ENCODE measurements around the gene TEX29.

DNA sequence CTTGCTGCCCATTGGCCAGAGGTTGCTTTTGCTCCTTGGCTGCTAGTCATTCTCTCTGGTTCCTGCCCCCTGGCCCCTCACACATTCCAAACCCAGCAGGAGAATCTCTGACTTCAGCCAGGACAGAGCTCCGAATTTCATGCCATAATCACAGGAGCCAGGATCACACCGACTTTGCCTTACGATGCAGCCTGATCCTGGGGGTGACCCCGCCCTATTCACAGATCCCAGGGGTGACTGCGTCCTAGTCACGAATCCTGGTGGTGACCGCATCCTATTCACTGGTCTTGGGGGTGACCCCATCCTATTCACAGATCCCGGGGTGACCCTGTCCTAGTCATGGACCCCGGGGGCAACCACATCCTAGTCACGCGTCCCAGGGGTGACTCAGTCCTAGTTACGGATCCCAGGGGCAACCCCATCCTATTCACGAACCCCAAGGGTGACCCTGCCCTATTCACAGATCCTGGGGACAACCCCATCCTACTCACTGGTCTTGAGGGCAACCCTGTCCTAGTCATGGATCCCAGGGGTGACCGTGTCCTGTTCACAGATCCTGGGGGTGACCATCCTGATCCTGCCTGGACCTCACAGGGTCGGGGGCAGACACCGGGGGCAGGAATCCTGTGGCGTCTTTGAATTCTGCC lies 7.4 kb upstream of the TEX29 start:
- TF ChIP-seq, protein P1, sequence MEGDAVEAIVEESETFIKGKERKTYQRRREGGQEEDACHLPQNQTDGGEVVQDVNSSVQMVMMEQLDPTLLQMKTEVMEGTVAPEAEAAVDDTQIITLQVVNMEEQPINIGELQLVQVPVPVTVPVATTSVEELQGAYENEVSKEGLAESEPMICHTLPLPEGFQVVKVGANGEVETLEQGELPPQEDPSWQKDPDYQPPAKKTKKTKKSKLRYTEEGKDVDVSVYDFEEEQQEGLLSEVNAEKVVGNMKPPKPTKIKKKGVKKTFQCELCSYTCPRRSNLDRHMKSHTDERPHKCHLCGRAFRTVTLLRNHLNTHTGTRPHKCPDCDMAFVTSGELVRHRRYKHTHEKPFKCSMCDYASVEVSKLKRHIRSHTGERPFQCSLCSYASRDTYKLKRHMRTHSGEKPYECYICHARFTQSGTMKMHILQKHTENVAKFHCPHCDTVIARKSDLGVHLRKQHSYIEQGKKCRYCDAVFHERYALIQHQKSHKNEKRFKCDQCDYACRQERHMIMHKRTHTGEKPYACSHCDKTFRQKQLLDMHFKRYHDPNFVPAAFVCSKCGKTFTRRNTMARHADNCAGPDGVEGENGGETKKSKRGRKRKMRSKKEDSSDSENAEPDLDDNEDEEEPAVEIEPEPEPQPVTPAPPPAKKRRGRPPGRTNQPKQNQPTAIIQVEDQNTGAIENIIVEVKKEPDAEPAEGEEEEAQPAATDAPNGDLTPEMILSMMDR (IDR thresholded peaks at IDR 0.05 in 2 of 3, conservative IDR thresholded peaks at IDR 0.05 in 1 of 3; ENCODE audit: insufficient read depth in 2 of 3, low read depth in 1 of 3, low read length in 3 of 3) = no peak
- TF ChIP-seq CREM (IDR thresholded peaks at IDR 0.05; ENCODE audit: low read depth) (no peak), CSDE1 (IDR thresholded peaks at IDR 0.05) (no peak), POLR2B (IDR thresholded peaks at IDR 0.05; ENCODE audit: low read depth, partially characterized antibody) (no peak), HNRNPH1 (optimal IDR thresholded peaks at IDR 0.05; ENCODE audit: low read depth, low read length) (no peak), ZNF431 (CRISPR knock-in tag; IDR thresholded peaks at IDR 0.05) (no peak), EP300 (IDR thresholded peaks at IDR 0.05; ENCODE audit: low read length) (no peak), MAZ (CRISPR knock-in tag; conservative IDR thresholded peaks at IDR 0.05 in 1 of 2, IDR thresholded peaks at IDR 0.05 in 1 of 2) (no peak), ZC3H11A (IDR thresholded peaks at IDR 0.05; ENCODE audit: low read depth, low read length) (no peak), HIVEP1 (CRISPR knock-in tag; IDR thresholded peaks at IDR 0.05) (no peak), SMC3 (conservative IDR thresholded peaks at IDR 0.05; ENCODE audit: insufficient read depth, low read depth, low read length) (no peak), TEAD4 (IDR thresholded peaks at IDR 0.05; ENCODE audit: low read length) (no peak), TEAD4 (CRISPR knock-in tag; IDR thresholded peaks at IDR 0.05; ENCODE audit: borderline replicate concordance) (no peak)
- TF ChIP-seq, protein P2, sequence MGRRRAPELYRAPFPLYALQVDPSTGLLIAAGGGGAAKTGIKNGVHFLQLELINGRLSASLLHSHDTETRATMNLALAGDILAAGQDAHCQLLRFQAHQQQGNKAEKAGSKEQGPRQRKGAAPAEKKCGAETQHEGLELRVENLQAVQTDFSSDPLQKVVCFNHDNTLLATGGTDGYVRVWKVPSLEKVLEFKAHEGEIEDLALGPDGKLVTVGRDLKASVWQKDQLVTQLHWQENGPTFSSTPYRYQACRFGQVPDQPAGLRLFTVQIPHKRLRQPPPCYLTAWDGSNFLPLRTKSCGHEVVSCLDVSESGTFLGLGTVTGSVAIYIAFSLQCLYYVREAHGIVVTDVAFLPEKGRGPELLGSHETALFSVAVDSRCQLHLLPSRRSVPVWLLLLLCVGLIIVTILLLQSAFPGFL (CRISPR knock-in tag; IDR thresholded peaks at IDR 0.05) = no peak
- TF ChIP-seq, protein P3, sequence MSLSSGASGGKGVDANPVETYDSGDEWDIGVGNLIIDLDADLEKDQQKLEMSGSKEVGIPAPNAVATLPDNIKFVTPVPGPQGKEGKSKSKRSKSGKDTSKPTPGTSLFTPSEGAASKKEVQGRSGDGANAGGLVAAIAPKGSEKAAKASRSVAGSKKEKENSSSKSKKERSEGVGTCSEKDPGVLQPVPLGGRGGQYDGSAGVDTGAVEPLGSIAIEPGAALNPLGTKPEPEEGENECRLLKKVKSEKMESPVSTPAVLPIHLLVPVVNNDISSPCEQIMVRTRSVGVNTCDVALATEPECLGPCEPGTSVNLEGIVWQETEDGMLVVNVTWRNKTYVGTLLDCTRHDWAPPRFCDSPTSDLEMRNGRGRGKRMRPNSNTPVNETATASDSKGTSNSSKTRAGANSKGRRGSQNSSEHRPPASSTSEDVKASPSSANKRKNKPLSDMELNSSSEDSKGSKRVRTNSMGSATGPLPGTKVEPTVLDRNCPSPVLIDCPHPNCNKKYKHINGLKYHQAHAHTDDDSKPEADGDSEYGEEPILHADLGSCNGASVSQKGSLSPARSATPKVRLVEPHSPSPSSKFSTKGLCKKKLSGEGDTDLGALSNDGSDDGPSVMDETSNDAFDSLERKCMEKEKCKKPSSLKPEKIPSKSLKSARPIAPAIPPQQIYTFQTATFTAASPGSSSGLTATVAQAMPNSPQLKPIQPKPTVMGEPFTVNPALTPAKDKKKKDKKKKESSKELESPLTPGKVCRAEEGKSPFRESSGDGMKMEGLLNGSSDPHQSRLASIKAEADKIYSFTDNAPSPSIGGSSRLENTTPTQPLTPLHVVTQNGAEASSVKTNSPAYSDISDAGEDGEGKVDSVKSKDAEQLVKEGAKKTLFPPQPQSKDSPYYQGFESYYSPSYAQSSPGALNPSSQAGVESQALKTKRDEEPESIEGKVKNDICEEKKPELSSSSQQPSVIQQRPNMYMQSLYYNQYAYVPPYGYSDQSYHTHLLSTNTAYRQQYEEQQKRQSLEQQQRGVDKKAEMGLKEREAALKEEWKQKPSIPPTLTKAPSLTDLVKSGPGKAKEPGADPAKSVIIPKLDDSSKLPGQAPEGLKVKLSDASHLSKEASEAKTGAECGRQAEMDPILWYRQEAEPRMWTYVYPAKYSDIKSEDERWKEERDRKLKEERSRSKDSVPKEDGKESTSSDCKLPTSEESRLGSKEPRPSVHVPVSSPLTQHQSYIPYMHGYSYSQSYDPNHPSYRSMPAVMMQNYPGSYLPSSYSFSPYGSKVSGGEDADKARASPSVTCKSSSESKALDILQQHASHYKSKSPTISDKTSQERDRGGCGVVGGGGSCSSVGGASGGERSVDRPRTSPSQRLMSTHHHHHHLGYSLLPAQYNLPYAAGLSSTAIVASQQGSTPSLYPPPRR (CRISPR knock-in tag; IDR thresholded peaks at IDR 0.05; ENCODE audit: borderline replicate concordance) = no peak

Measured in K562 (cell line).